ENCODE measurements around the gene AP4M1.
A peak's percentile ranks its signal among the peaks of the same experiment; 100 is the strongest.

The AP4M1 gene

DNA sequence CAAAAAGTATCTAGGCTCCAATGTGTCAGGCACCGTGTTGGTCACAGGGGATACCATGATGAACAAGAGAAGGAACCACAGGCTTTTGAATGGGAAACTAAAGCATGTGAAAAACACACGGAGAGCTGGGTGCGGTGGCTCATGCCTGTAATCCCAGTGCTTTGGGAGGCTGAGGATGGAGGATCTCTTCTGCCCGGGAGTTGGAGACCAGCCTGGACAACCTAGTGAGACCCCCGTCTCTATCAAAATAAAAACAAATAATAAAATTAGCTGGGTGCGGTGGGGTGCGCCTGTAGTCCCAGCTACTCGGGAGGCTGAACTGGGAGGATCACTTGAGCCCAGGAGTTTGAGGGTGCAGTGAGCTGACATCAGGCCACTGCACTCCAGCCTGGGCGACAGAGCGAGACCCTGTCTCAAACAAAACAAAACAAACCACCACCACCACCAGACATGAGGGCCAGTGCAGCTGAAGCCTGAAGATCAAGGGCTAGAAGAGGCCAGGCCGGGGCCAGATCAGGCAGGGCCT is 13.3 kb upstream of the AP4M1 start:
- no peak for DNase-seq

DNA sequence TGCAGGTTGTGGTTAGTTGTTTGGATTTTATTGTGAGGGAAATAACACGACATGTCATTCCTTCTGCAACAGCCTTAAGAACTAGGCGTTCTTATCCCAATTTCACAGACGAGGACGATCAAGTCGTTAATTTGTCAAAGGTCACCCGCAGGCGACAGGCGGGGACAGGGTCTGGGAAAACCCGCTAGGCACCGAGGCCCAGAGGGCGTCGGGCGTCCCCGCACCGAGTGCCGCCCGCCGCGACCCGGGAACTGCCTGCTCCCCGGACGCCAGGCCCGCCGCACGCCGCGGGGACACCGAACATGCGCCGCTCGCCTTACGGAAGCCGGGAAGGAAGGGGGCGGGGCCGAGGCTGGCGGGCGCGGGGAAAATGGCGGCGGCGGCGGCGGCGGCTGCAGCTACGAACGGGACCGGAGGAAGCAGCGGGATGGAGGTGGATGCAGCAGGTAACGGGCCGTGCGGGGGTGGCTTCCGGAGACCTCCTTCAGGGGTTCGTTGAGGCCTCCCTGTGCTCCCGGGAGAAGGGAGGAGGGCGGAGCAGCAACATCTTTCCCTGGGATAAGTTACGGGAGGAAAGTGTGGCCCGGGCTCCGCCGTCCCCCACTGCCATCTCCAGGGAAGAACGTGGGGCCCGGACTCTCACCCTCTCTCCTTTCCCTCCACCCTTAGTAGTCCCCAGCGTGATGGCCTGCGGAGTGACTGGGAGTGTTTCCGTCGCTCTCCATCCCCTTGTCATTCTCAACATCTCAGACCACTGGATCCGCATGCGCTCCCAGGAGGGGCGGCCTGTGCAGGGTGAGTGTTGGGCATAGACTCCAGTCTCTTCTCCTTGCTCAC is 12.6 kb upstream of the AP4M1 start, which contains the start of gene COPS6:
TSS of gene COPS6 (plus strand) at position 349 of the 837 bp plus-strand sequence. CDS start at position 371, 22 bp downstream.
- DNase-seq: peak; percentile 70 to 89 (median 84)

- DNase-seq: no peak
Observed at GRCh38 chr7:100089458-100090196, 11.8 kb upstream of the AP4M1 start.

DNA sequence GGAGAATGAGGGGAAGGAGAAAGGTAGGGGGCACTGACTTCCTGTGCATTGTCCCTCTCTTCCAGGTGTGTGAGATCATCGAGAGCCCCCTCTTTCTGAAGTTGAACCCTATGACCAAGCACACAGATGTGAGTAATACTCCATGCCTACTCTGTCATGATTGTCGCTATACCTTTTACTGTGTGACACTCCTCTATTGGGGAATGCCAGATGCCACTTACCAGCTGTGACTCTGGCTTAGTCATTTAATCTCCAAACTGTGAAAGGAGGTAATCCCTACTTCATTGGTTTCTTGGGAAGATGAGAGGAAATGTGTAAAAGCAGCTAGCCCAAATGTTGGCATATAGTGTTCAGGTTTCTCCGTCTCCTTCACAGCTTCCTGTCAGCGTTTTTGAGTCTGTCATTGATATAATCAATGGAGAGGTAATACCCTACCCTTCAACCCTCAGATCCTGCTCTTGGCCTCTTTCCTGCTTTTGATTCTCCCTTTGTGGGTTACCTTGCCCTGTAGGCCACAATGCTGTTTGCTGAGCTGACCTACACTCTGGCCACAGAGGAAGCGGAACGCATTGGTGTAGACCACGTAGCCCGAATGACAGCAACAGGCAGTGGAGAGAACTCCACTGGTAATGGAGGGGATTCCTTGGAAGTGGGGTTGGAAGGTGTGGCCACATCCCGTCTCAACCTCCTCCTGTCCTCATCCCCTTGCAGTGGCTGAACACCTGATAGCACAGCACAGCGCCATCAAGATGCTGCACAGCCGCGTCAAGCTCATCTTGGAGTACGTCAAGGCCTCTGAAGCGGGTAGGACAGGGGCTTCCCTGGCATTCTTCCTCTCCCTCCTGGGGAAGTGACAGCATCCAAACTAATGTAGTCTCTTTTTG is 10.7 kb upstream of the AP4M1 start:
- no peak for DNase-seq

DNA sequence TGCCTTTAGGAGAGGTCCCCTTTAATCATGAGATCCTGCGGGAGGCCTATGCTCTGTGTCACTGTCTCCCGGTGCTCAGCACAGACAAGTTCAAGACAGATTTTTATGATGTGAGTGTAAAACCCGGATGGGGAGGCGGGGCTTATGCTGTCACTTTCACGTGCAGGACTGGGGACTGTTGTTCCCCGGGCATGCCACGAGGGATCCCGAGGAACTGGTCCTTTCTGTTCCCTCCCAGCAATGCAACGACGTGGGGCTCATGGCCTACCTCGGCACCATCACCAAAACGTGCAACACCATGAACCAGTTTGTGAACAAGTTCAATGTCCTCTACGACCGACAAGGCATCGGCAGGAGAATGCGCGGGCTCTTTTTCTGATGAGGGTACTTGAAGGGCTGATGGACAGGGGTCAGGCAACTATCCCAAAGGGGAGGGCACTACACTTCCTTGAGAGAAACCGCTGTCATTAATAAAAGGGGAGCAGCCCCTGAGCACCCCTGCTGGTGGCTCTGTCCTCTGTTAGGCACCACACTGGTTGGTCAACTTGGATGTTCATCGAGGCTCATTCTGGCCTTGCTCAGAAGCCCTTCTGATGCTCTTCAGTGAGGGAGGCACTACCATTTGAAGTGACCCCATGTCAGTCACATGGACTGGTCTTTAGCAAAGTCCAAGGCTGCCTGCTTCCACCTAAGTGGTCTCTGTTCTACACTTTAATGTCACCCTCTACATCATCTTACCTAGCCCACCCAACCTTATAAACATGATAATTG is 9.8 kb upstream of the AP4M1 start:
- no peak for DNase-seq

GRCh38 chr7:100093054-100093453 is 8.4 kb upstream of the AP4M1 start:
- DNase-seq: no peak

- DNase-seq: no peak
Observed at GRCh38 chr7:100093498-100093897, 7.9 kb upstream of the AP4M1 start.

DNA sequence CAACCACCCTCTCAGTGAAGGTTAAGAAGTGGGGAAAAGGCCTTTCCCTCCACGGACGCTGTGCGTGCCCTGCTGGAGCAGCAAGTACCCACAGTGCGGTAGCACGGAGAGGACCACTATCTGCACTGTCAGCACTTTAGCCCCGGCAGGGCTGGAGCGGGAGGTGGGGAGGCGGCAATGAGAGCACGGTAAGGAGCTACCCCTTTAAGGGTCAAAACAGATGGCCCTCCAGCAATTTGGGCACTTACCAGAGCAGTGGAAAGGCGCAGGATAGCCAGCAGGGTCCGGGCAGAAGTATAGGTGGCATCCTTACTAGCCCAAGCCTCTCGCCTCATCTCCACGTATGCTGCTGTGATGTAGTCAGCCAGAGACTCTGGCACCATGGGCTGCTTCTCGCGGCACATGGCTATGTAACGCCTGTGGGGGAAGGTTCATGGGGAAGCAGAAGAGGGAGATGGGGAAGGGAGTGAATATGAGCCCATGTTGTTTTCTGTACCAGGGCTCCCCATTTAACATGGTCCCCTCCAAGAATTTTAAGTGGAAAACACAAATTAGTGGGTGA is 7.4 kb upstream of the AP4M1 start:
- no peak for DNase-seq

GRCh38 chr7:100095289-100095688 is 6.2 kb upstream of the AP4M1 start:
- no peak for DNase-seq

- DNase-seq: no peak
Observed at GRCh38 chr7:100095704-100096103, 5.7 kb upstream of the AP4M1 start.

DNA sequence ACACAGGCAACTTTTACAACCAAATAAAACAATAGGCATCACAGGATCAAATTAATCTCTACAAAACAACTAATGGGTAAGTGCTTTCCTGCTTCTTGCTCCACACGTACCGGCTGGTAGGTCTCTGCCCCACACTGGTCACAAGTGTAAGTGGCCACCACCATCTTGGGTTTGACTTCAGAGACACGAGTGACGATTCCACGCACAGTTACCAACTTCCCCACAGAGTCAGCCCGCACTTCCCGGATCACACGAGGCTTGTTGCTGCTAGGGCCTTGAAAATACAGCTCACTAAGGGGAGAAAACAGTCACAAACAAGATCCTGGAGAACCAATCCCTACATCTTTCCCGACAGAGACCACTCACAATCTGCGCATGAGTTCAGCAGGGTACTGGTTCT is 2.5 kb upstream of the AP4M1 start:
- DNase-seq: no peak

GRCh38 chr7:100099452-100099851 is 2.0 kb upstream of the AP4M1 start:
- DNase-seq: peak in 2 of 6 experiments; percentile 16 to 25

- DNase-seq: peak; percentile 80 to 97 (median 95)
Observed at GRCh38 chr7:100100420-100101015, 925 bp upstream of the AP4M1 start.

DNA sequence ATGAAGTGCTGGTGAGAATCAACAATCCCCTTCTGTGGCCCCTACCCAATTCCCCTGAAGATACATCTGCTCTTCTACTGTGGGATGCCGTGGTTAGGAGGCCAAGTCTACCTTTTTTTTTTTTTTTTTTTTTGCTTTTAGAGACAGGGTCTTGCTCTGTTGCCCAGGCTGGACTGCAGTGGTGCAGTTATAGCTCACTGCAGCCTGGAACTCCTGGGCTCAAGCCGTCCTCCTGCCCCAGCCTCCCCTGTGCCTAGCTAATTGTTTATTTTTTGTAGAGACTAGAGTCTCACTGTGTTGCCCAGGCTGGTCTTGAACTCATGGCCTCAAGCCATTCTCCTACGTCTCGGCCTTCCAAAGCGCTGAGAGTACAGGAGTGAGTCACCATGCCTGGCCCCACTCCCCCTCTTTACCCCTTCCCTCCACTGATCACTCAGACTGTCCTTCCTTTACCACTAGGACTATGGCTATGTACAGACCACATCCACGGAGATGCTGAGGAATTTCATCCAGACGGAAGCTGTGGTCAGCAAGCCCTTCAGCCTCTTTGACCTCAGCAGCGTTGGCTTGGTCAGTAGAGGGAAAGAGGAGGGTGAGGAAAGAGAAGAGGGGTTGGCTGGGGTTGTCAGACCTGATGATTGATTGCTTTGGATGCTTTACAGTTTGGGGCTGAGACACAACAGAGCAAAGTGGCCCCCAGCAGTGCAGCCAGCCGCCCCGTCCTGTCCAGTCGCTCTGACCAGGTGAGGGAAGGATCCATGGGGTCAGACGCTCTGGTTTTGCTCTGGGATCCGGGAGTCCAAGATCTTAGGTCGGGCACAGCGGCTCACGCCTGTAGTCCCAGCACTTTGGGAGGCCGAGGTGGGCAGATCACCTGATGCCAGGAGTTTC is 1.8 kb downstream of the AP4M1 start:
- no peak for DNase-seq

DNA sequence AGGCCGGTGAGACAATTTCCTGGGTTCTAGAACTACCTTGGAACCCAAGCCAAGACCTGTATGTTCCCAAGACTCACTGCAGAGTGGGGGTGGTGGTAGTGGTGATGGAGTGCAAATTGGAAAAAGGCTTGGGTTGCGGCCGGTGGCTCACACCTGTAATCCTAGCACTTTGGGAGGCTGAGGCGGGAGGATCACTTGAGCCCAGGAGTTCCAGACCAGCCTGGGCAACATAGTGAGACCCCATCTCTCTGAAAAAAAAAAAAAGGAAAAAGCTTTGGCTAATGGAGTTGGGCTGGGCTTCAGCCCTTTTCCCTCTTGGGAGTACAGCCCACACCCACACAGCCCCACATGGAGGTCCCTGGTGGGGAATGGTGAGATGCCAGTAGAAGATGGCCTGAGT is 4.1 kb downstream of the AP4M1 start:
- DNase-seq: no peak

- no peak for DNase-seq
Observed at GRCh38 chr7:100106633-100107032, 5.2 kb downstream of the AP4M1 start.

DNA sequence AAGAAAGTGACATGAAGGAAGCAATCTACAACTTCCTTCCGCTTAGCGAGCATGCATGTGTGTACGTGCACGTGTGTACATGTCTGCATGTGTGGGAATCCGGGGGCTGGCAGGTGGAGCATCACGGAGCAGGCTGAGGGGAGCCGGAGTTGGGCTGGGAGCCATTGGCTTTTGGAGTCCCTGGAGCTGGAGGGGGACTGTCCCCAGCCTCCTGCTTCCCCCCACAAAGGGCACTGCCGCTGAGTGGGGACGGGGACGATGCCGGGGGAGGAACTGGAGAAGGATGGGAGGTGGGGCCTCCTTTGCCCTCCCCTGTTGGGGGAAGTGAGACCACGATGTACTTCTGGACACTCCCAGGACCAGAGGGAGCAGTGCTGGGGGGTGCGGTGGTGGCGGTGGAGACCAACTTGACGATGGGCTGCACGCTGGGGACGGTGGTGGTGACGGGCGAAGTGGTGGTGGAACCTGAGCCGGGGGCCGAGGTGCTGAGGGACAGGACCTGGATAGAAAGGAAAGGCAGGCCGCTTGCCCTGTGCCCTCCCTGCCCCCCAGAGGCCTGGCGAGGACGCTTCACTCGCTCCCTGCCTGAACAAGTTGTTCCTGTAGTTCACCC is 5.8 kb downstream of the AP4M1 start:
- no peak for DNase-seq

GRCh38 chr7:100107890-100108289 is 6.4 kb downstream of the AP4M1 start:
- DNase-seq: no peak

DNA sequence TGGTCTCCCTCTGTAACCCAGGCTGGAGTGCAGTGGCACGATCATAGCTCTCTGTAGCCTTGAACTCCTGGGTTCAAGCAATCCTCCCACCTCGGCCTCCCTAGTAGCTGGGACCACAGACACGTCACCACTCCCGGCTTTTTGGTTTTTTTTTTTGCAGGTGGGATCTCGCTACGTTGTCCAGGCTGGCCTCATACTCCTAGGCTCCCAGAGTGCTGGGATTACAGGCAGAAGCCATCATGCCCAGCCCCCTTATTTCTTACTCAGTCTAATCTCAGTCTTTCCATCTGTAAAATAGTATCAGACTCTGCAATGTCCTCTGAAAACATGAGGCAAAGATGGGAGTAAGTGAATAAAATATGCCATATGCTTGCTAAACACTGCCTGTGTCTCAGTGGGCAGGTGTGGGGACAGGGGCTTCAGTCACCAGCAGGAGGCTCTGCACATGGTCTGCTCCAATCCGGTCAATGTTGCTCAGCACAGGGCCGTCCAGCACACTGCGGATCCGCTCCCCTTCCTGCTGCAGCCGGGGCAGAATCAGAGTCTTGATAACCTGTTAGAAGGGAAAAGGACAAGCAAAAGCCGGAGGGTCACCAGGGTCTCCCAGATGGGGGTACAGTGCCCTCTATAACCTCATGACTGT is 8.2 kb downstream of the AP4M1 start:
- no peak for DNase-seq
